DND-41 (cell line): Measurements from ENCODE around the gene SUN3.

Experiments used
- CTCF ChIP-seq: IDR thresholded peaks from 2 replicates; pipeline ENCODE4 v1.5.1; 2012; ENCODE audit warnings: borderline replicate concordance, low read length, moderate library complexity, mild to moderate bottlenecking; ENCODE audit not compliant: poor library complexity, severe bottlenecking; ENCODE audit errors: extremely low read depth
- EZH2 ChIP-seq: IDR thresholded peaks from 3 replicates; pipeline ENCODE4 v1.6.1; 2012; ENCODE audit warnings: borderline replicate concordance, low read depth, mild to moderate bottlenecking, moderate library complexity, low read length, inconsistent platforms; ENCODE audit not compliant: severe bottlenecking

- TF ChIP-seq CTCF (no peak), EZH2 (no peak)
Measured at GRCh38 chr7:48004638-48005037, 24.3 kb downstream of the SUN3 start.
